ENCODE results near the gene CDH10. TPM values are rescaled to one million over a fixed set of nuclear protein-coding genes. Genes with fewer than 3 reads are reported as not detected.

Gene CDH10
- total RNA-seq, 2 experiments from 2014 or later, result not detected

DNA sequence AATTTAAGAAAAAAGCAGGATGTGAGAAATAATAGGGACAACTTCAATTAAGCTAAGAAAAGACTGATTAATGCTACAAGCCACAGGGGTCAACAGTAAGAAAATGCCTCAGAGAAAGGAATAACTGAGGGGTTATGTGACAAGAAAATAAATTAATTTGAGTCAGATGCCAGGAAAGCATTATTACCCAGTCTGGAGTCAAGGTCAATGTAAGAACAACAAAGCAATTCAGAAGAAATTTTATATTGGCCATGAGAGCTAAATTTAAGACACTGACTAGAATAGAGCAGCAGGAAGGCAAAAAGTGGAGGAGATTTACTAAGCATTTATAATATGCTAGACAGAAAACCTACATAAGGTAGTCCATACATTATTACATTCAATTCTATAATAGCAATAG, 73.5 kb downstream of the CDH10 start:
- H3K9me3 Mint-ChIP-seq (ENCODE audit: low read depth), result peaks cover 12% of the 10 kb centered on the region
- no peaks in the 10 kb centered on the region for H3K27me3 Mint-ChIP-seq
- H3K27ac Mint-ChIP-seq, result no peak overlapping the region
- H3K4me1 Mint-ChIP-seq, result no peaks in the 10 kb centered on the region
- no peaks in the 10 kb centered on the region for H3K36me3 Mint-ChIP-seq
- DNase-seq (no peak), ATAC-seq (no peak)
- CTCF ChIA-PET, result no interaction called here
- no peak overlapping the region for H3K4me3 Mint-ChIP-seq

DNA sequence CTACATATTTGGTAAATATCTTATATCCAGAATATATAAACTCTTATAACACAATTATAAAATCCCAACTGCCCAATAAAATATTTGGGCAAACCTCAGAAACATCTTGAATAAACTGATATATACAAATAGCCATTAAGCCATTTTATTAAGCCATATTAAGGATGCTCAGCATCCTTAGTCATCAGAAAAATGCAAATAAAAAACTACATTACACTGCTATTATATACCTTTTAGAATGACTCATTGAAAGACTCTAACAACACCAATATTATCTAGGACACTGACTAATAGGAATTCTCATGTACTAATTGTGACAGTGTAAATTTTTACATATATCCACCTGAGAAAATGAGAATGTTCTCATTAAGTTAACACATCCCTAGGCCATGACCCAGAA, 77.8 kb downstream of the CDH10 start:
- ATAC-seq (no peak), DNase-seq (no peak)
- H3K27me3 Mint-ChIP-seq, result no peaks in the 10 kb centered on the region
- CTCF ChIA-PET, result no interaction called here
- no peak overlapping the region for H3K27ac Mint-ChIP-seq
- no peaks in the 10 kb centered on the region for H3K4me1 Mint-ChIP-seq
- peaks cover 11% of the 10 kb centered on the region for H3K9me3 Mint-ChIP-seq (ENCODE audit: low read depth)
- no peaks in the 10 kb centered on the region for H3K36me3 Mint-ChIP-seq
- H3K4me3 Mint-ChIP-seq, result no peak overlapping the region

GRCh38 chr5:24555229-24555628, 89.5 kb downstream of the CDH10 start:
- CTCF ChIA-PET, result no interaction called here

DNA sequence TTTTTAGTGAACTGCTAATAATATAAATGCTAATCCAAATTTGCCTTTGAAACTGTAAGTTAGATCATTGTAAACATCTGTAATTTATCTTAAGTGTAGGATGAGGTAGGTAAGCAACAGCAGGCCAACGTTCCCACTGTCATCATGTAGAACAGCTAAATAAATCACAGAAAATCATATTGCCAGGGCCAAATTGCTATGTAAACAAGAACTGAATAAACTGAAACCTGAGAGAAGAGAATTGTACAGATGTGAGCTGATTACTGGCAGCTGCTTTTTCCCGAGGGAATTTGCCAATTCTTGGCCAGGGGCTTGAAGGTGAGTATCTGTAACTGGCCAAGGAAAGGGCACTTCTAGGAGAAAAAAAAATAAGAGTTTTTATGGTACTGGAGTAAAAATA, 97.6 kb downstream of the CDH10 start:
- no peak overlapping the region for H3K4me3 Mint-ChIP-seq
- ATAC-seq (no peak), DNase-seq (no peak)
- H3K4me1 Mint-ChIP-seq, result no peaks in the 10 kb centered on the region
- H3K27me3 Mint-ChIP-seq, result no peaks in the 10 kb centered on the region
- no peak overlapping the region for H3K27ac Mint-ChIP-seq
- H3K9me3 Mint-ChIP-seq (ENCODE audit: low read depth), result peaks cover 8% of the 10 kb centered on the region
- CTCF ChIA-PET, result no interaction called here
- H3K36me3 Mint-ChIP-seq, result peaks cover 1% of the 10 kb centered on the region

More at GRCh38 chr5:24555229-24555628, 89.5 kb downstream of the CDH10 start:
- Mint-ChIP-seq H3K9me3 (ENCODE audit: low read depth) (peaks cover 5% of the 10 kb centered on the region), H3K27ac (no peak overlapping the region), H3K4me1 (no peaks in the 10 kb centered on the region), H3K36me3 (peaks cover 1% of the 10 kb centered on the region), H3K27me3 (no peaks in the 10 kb centered on the region), H3K4me3 (no peak overlapping the region)
- ATAC-seq, result no peak
- DNase-seq, result no peak

DNA sequence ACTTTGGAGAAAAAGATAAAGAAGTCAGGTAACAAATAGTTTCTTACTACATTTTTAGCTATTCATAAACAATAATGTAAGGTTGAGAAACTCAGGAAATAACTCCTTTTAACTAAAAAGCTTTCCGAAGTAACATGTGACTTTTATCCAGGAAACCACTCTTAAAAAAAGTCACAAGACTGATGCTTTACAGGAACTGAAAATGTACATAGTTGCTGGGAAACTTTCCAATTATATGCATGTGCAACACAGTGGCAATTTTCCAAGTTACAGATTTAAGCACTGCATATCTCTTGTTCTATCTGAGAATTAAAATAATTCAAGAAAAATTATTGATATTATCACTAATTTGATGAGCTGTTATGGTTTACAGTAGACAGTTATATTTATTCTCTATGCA, 105.2 kb downstream of the CDH10 start:
- no peaks in the 10 kb centered on the region for H3K27me3 Mint-ChIP-seq
- CTCF ChIA-PET, result no interaction called here
- H3K9me3 Mint-ChIP-seq (ENCODE audit: low read depth), result no peaks in the 10 kb centered on the region
- ATAC-seq (no peak), DNase-seq (no peak)
- no peak overlapping the region for H3K27ac Mint-ChIP-seq
- H3K4me1 Mint-ChIP-seq, result no peaks in the 10 kb centered on the region
- H3K4me3 Mint-ChIP-seq, result no peak overlapping the region
- H3K36me3 Mint-ChIP-seq, result no peaks in the 10 kb centered on the region

DNA sequence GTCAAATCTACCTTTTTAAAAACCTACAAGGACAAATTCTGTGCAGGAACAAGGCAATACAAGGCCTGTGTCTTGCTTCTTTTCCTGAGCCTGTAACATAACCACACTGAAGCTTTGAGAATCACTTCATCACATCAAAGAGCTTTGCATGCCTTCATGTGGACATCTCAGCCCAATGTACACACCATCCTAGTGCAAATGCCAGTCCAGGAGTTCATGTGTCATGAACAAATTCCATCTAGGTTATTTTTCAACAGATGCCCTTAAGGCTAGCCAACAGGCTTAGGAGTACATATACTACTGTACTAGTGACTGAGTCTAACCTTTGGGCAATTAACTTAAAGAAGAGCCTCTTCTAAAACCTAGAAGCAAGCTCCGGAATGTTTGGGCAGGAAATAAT, 106.4 kb downstream of the CDH10 start:
- Mint-ChIP-seq H3K4me3 (no peak overlapping the region), H3K27me3 (no peaks in the 10 kb centered on the region), H3K9me3 (ENCODE audit: low read depth) (no peaks in the 10 kb centered on the region), H3K36me3 (no peaks in the 10 kb centered on the region), H3K4me1 (no peaks in the 10 kb centered on the region), H3K27ac (no peak overlapping the region)
- ATAC-seq, result no peak
- CTCF ChIA-PET, result no interaction called here
- DNase-seq, result no peak

DNA sequence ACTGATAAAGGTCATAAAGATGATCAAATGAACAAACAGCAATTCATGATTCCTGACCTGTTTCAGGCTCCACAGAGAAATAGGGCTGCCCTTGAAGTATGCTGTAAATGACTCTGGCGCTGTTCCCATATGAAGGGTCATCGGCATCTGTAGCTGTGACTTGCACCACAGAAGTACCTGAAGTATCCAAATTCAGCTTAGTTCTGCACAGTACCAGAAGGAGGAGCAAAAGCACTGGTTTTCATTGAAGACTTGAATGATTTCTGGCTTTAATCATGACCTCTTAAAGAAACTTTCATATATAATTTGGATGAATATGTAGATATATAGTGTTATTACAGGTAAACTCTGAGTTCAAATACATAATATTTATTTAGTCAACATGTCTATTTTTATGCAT, 109.1 kb downstream of the CDH10 start:
- Mint-ChIP-seq H3K4me1 (no peaks in the 10 kb centered on the region), H3K4me3 (no peak overlapping the region), H3K27ac (no peak overlapping the region), H3K9me3 (ENCODE audit: low read depth) (no peaks in the 10 kb centered on the region), H3K27me3 (no peaks in the 10 kb centered on the region), H3K36me3 (no peaks in the 10 kb centered on the region)
- CTCF ChIA-PET, result no interaction called here
- ATAC-seq (no peak), DNase-seq (no peak)

DNA sequence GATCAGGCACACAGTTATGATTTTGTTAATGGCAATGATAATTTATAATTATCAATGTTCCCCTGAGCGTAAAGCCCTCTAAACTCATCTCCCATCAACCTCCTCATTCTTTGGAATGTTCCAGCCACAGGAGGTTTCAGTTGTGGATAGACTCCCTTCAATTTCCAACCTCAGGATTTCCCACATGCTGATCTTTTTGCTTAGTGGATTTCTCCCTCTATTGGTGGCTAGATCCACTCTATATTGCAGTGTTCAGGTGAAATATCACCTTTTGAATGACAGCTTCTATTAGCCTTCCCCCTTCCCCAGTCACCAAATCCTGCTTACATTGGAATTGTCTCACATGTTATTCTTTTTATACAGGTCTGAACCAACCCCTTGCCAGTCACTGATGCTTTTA, 113.9 kb downstream of the CDH10 start:
- Mint-ChIP-seq H3K27me3 (no peaks in the 10 kb centered on the region), H3K4me3 (no peak overlapping the region), H3K27ac (no peak overlapping the region), H3K36me3 (no peaks in the 10 kb centered on the region), H3K9me3 (ENCODE audit: low read depth) (peaks cover 7% of the 10 kb centered on the region), H3K4me1 (no peaks in the 10 kb centered on the region)
- DNase-seq (no peak), ATAC-seq (no peak)
- CTCF ChIA-PET, result no interaction called here

DNA sequence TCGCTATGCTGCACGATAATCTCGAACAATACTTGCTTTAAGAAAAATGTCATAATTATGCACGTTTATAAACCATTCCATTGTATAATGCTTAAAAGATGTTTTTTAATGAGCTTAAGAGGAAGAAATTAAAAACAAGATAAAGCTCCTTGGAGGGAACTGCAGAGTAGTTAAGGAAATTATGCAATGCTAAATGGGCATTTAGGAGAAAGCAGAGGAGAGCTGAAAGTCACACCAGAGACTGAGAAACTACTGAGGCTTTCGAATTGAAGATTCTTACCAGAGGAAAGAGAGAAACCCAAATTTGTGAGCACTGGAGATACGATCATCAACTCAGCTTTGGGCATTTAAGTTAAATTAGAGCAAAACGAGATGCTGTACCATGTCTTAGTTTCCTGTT, 119.4 kb downstream of the CDH10 start:
- Mint-ChIP-seq H3K36me3 (no peaks in the 10 kb centered on the region), H3K4me3 (no peak overlapping the region), H3K27me3 (no peaks in the 10 kb centered on the region), H3K27ac (no peak overlapping the region), H3K4me1 (no peaks in the 10 kb centered on the region), H3K9me3 (ENCODE audit: low read depth) (peaks cover 9% of the 10 kb centered on the region)
- DNase-seq (no peak), ATAC-seq (no peak)
- CTCF ChIA-PET, result no interaction called here

- H3K9me3 Mint-ChIP-seq (ENCODE audit: low read depth), result peaks cover 9% of the 10 kb centered on the region
- H3K27ac Mint-ChIP-seq, result no peak overlapping the region
- no peaks in the 10 kb centered on the region for H3K27me3 Mint-ChIP-seq
- no peak for DNase-seq
- CTCF ChIA-PET, result no interaction called here
- H3K36me3 Mint-ChIP-seq, result no peaks in the 10 kb centered on the region
- no peak overlapping the region for H3K4me3 Mint-ChIP-seq
- ATAC-seq, result no peak
- no peaks in the 10 kb centered on the region for H3K4me1 Mint-ChIP-seq
These were observed 132.4 kb downstream of the CDH10 start for GRCh38 chr5:24512423-24512822.

DNA sequence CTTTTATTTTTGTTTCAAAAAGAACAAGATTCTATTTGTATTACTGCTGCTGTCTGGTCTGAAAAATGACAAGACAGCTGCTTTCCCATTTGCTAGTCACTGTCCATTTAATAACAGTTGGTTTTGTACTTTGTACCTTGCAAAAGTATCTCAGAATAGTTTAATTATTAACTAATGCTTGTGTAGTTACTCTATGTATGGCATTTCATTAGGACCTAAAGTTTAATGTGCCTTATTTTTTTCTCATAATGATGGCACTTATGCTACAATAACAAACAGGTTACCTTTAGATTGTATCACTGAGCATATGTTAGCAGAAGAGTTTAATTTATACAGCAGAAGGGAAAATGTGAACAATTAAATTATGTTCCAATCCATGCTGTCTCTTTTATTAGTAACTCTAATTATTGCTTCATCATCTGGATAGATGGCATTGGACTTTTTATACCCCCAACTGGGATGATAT, 134.2 kb downstream of the CDH10 start:
- Mint-ChIP-seq H3K4me1 (no peaks in the 10 kb centered on the region), H3K27ac (no peak overlapping the region), H3K9me3 (ENCODE audit: low read depth) (peaks cover 7% of the 10 kb centered on the region), H3K4me3 (no peak overlapping the region), H3K27me3 (no peaks in the 10 kb centered on the region), H3K36me3 (no peaks in the 10 kb centered on the region)
- ATAC-seq, result no peak
- no peak for DNase-seq
- CTCF ChIA-PET, result no interaction called here

DNA sequence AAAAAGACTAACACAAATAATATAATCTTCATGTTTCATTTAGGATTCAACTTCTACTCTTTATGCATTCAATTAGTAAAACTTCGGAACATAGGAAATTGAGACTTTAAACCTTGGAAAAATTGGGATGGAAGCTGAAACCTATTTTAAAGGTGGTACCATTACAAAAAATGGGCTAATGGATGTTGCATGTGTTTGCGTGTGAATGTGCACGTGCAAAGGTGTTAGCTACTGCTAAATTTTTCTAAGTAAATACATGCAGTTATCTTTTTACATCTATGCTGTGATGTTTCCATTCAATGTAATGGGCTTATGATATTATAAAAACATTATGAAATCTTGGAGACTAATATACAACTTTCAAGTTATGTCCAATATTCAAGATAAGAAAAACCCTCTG, 134.8 kb downstream of the CDH10 start:
- DNase-seq, result no peak
- Mint-ChIP-seq H3K4me3 (no peak overlapping the region), H3K36me3 (no peaks in the 10 kb centered on the region), H3K4me1 (no peaks in the 10 kb centered on the region), H3K27ac (no peak overlapping the region), H3K27me3 (no peaks in the 10 kb centered on the region), H3K9me3 (ENCODE audit: low read depth) (peaks cover 12% of the 10 kb centered on the region)
- CTCF ChIA-PET, result no interaction called here
- no peak for ATAC-seq

DNA sequence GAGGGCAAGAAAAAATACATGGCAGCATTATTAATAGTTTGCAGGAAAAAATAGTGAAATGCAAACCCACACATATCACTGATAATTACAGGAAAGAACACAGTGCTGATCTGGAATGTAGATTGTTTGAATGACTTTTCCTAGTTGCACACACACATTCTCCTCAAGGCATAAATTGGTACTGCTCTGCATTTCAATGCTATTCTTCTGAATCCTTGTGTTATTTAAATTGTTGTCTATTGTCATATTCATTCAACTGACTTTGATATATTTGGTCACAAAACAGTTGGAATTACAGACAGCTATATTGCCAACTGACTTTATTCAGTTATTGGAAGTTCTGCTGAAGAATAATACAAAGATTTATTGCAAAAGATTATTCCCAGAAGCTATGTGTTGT, 139.5 kb downstream of the CDH10 start:
- Mint-ChIP-seq H3K27ac (no peak overlapping the region), H3K36me3 (no peaks in the 10 kb centered on the region), H3K4me1 (no peaks in the 10 kb centered on the region), H3K9me3 (ENCODE audit: low read depth) (peaks cover 7% of the 10 kb centered on the region), H3K4me3 (no peak overlapping the region), H3K27me3 (no peaks in the 10 kb centered on the region)
- ATAC-seq, result no peak
- no peak for DNase-seq
- CTCF ChIA-PET, result no interaction called here

GRCh38 chr5:24497591-24498157, 147.1 kb downstream of the CDH10 start:
- peaks cover 4% of the 10 kb centered on the region for H3K9me3 Mint-ChIP-seq (ENCODE audit: low read depth)
- DNase-seq, result no peak
- H3K4me3 Mint-ChIP-seq, result no peak overlapping the region
- no peaks in the 10 kb centered on the region for H3K4me1 Mint-ChIP-seq
- H3K36me3 Mint-ChIP-seq, result no peaks in the 10 kb centered on the region
- ATAC-seq, result no peak
- H3K27ac Mint-ChIP-seq, result no peak overlapping the region
- CTCF ChIA-PET, result no interaction called here
- H3K27me3 Mint-ChIP-seq, result no peaks in the 10 kb centered on the region

GRCh38 chr5:24497145-24497544, 147.6 kb downstream of the CDH10 start:
- Mint-ChIP-seq H3K27ac (no peak overlapping the region), H3K36me3 (no peaks in the 10 kb centered on the region), H3K9me3 (ENCODE audit: low read depth) (peaks cover 4% of the 10 kb centered on the region), H3K4me1 (no peaks in the 10 kb centered on the region), H3K4me3 (no peak overlapping the region), H3K27me3 (no peaks in the 10 kb centered on the region)
- ATAC-seq (no peak), DNase-seq (no peak)
- CTCF ChIA-PET, result interaction anchor here (0.5 kb wide), 1 partner anchor 12 kb away, joined by 3 read pairs; no protein-coding TSS in a partner anchor

All from activated CD8-positive, alpha-beta memory T cell treated with anti-CD3 and anti-CD28 coated beads, Interleukin-2, amount 10 ng/mL, durations not matched to agents 7 days and 5 days (primary cell).